NCI-H146 treated with DMSO at 0.1 percent for 48 hours (cell line): ENCODE measurements around the gene KCNAB3.

Experiments used
- DNase-seq: peaks from one replicate; lab custom pipeline; 2025; ENCODE audit not compliant: unreplicated experiment; lab: John Stamatoyannopoulos, UW

Gene KCNAB3

DNA sequence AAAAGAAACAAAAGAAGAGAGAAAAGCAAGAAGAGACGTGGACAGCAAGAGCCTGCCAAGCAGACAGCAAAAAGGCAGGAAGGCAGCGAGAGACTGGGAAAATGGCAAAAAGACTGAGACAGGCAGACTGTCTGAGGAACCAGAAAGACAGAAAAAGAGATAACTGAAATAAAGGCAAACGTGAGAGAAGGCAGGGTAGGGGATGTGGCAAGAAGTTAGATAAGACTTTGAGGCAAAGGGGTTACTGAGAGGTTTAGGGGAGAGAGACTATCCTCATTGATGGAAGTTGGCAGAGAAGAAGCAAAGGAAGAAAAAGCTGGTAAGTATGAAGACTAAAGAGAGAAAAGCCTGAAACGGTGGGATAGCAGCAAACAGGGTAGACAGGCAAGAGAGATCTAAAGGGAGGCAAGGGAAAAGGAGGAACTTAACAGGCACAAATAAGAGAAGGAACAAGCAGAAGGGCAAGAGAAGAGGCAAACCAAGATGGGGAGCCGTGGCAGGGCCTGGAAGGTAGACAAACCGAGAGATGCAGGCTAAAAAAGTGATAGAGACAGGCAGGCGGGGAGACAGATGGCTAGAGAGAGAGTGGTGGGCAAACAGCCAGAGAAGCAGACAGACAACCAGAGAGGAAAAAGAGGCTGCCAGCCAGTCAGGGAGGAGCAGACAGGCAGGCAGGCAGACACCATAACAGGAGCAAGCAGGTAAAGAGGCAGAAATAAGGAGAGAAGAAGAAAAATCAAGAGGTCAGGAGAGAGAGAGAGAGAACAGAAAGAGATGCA is 48.2 kb downstream of the KCNAB3 start:
- DNase-seq: no peak

DNA sequence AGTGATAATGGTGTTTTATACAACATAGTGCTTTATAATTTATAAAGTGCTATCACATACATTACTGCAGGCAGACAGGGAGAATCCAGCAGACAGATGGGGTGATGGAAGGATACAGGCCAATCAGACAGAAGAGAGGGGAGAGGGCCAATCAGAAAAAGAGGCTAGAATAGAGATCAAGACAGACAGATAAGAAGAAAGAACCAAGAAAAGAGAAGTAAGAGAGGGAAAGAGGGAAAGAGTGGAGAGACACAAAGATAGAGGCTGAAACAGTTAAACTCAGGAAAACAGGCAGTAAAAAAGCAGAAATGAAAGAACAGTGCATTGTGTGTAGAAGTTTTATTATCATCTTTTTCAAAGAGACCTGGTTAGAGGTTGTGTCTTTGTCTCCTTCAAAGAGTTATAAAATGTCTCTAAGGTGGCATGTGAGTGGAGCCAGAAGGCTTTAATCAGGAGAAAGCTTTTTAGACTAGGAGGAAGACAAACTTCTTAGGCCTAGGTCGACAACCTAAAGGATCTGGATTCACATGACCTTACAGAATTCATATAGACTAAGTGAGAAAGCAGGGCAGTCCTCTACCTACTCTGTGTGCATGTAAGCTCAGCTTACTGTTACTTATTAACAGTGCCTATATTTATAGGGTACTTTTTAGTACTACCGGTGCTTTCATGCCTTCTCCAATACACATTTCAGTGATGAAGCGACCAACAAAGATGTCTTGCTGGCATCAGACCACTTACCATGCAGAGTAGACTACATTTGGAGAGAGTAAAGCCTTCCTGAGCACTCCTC is 49.4 kb downstream of the KCNAB3 start:
- no peak for DNase-seq

DNA sequence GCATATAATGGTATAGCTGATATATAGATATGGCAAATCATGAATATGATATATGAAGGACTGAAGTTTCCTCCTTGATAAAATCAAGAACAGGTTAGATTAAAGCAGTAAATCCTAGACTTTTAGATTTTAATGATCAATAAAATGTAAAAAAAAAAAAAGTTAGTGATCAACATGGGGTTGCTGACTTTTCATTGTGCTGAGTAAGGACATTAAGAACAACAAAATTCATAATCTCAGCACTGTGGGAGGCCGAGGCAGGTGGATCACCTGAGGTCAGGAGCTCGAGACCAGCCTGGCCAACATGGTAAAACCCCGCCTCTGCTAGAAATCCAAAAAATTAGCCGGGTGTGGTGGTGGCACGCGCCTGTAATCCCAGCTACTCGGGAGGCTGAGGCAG is 51.4 kb downstream of the KCNAB3 start:
- no peak for DNase-seq

DNA sequence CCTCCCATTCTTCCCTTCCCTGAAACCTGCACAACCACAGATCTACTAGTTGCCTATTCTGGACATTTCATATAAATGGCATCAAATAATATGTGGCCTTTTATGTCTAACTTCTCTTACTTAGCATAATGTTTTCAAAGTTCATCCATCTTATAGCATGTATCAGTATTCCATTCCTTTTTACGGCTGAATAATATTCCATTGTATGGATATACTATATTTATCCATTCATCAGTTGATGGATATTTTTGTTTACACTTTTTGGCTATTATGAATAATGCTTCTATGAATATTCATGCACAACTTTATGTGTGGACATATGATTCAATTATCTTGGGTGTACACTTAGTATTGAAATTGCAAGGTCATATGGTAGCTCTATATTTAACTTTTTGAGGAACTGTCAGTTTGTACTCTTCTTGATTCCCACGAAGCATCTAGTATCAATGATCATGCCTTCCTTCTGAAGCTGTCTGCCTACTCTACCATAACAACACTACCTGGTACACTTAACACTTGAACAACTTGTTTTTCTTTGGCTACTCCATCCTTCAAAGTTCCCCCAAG is 53.8 kb downstream of the KCNAB3 start:
- no peak for DNase-seq

DNA sequence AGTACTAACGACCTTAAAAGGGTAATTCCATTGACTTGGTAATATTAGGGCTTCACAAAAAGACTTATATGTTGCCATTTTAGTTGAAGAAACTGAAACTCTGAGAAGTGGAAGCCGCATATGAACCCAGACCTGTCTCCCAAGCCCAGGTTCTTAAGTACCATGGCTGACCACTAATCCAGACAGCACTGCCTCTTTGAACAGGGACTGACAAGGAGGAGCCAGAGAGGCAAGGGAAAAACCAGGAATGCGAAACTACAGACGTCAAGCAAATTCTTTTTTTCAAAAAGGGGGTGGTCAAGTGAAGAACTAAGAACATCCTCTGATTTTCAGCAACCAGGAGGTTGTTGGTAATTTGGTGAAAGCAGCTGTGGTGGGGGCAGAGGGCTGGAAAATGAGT is 56.6 kb downstream of the KCNAB3 start:
- DNase-seq: no peak
